Measurements from ENCODE around the gene KCNN3. TPM values are rescaled to one million over a fixed set of nuclear protein-coding genes. Genes with fewer than 3 reads are reported as not detected.

KCNN3 gene
- total and polyA plus RNA-seq, 2 of the 8 experiments (the other 6 are each of a cell fraction or from before 2014, with no cell fraction given): 2.8 to 3.7 TPM

GRCh38 chr1:154786804-154787570, 83.1 kb downstream of the KCNN3 start (continued):
- TF ChIP-seq HDAC6 (IDR thresholded peaks at IDR 0.05; ENCODE audit: low read depth, low read length): no peak
- TF ChIP-seq SP1 (IDR thresholded peaks at IDR 0.05; ENCODE audit: low read depth, low read length): no peak
